HepG2 (cell line): Measurements from ENCODE around the gene BCL2L1. TPM values are rescaled to one million over a fixed set of nuclear protein-coding genes. Genes with fewer than 3 reads are reported as not detected.

Experiments
- AFF4 ChIP-seq: sonication (generic); formaldehyde crosslinking; IDR thresholded peaks from 2 replicates; pipeline ENCODE4 v1.4.0; 2020; ENCODE audit warnings: missing genetic modification reagents
- ARID5B ChIP-seq: IDR thresholded peaks from 2 replicates; pipeline ENCODE4 v1.4.0; 2020; ENCODE audit warnings: mild to moderate bottlenecking, missing genetic modification reagents
- ATF2 ChIP-seq: sonication (generic); formaldehyde crosslinking; IDR thresholded peaks from 2 replicates; pipeline ENCODE4 v1.4.0; 2020; ENCODE audit warnings: missing genetic modification reagents
- DNMT3B ChIP-seq: conservative IDR thresholded peaks from 2 replicates; pipeline ENCODE4 v1.6.1; 2016; ENCODE audit warnings: missing biosample characterization, control low read depth
- RBFOX2 ChIP-seq: fragments of 200-400 bp; formaldehyde crosslinking; IDR thresholded peaks from 2 replicates; pipeline ENCODE4 v1.6.1; 2017; ENCODE audit warnings: low read depth, mild to moderate bottlenecking, low read length
- SNAI1 ChIP-seq: sonication (generic); formaldehyde crosslinking; IDR thresholded peaks from 2 replicates; pipeline ENCODE4 v1.5.0; 2020; ENCODE audit warnings: mild to moderate bottlenecking, missing genetic modification reagents, borderline replicate concordance
- SP4 ChIP-seq: sonication (generic); formaldehyde crosslinking; IDR thresholded peaks from 2 replicates; pipeline ENCODE4 v1.8.1; 2023; ENCODE audit warnings: mild to moderate bottlenecking, missing genetic modification reagents
- TCF7L2 ChIP-seq: IDR thresholded peaks from 2 replicates; pipeline ENCODE4 v1.6.1; 2011; ENCODE audit warnings: mild to moderate bottlenecking, low read depth, low read length, moderate library complexity
- ZBTB43 ChIP-seq: sonication (generic); formaldehyde crosslinking; conservative IDR thresholded peaks from 2 replicates; pipeline ENCODE4 v1.4.0; 2020; ENCODE audit warnings: missing genetic modification reagents
- ZC3H4 ChIP-seq: sonication (generic); formaldehyde crosslinking; IDR thresholded peaks from 2 replicates; pipeline ENCODE4 v1.4.0; 2020; ENCODE audit warnings: missing genetic modification reagents, borderline replicate concordance
- ZFYVE20 ChIP-seq: sonication (generic); formaldehyde crosslinking; IDR thresholded peaks from 2 replicates; pipeline ENCODE4 v1.8.0; 2023; ENCODE audit warnings: low read depth, mild to moderate bottlenecking, moderate library complexity, missing genetic modification reagents, borderline replicate concordance
- ZNF383 ChIP-seq: sonication (generic); formaldehyde crosslinking; IDR thresholded peaks from 2 replicates; pipeline ENCODE4 v1.4.0; 2020; ENCODE audit warnings: missing genetic modification reagents, mild to moderate bottlenecking, borderline replicate concordance
- ZNF501 ChIP-seq: sonication (generic); formaldehyde crosslinking; IDR thresholded peaks from 2 replicates; pipeline ENCODE4 v1.5.1; 2020; ENCODE audit warnings: mild to moderate bottlenecking, moderate library complexity, missing genetic modification reagents
- polyA plus RNA-seq, 8 experiments: library from polyadenylated mRNA; depleted of rRNA in 3 of 8; stranded (reverse) in 7 of 8; unstranded in 1 of 8; fragments of >200 nt; fragmentation: Illumina TruSeq in 4 of 8; extraction: Trizol in 4 of 8; gene quantifications; 2 replicates each; pipeline versions ENCODE4 v1.2.1 to v1.2.3, GENCODE V29; 2011 to 2016; ENCODE audit warnings: low read depth in 4 of 8, missing spikeins in 1 of 8, mixed read lengths in 1 of 8; ENCODE audit not compliant: insufficient read depth in 1 of 8
- total RNA-seq, 5 experiments: library from RNA; depleted of rRNA; stranded (reverse); fragments of >200 nt; fragmentation: Illumina TruSeq; extraction: Trizol; gene quantifications; 2 replicates each; pipeline ENCODE4 v1.2.3, GENCODE V29; 2016; ENCODE audit warnings: low read depth in 1 of 5

BCL2L1 gene
- total and polyA plus RNA-seq, 2 of the 13 experiments (the other 11 are each of a cell fraction or from before 2014, with no cell fraction given): 164 to 258 TPM

- peak; percentile 3; the same call in 1 of the 2 replicates for TF ChIP-seq AFF4 (CRISPR knock-in tag)
- TF ChIP-seq ZBTB43 (CRISPR knock-in tag): 0 out of 2 replicates have a peak, but pooled peaks have one; percentile 39
- peak; percentile 36; the same call in 1 of the 2 replicates for TF ChIP-seq ATF2 (CRISPR knock-in tag)
- peak; percentile 60 for TF ChIP-seq SP4 (CRISPR knock-in tag)
- peak; percentile 80; the same call in 1 of the 2 replicates for TF ChIP-seq ZC3H4 (CRISPR knock-in tag)
- peak; percentile 6 for TF ChIP-seq ARID5B (CRISPR knock-in tag)
- 0 out of 2 replicates have a peak, but pooled peaks have one; percentile 10 for TF ChIP-seq DNMT3B
- TF ChIP-seq RBFOX2: peak; percentile 82
- no peak for TF ChIP-seq SNAI1 (CRISPR knock-in tag)
- no peak for TF ChIP-seq TCF7L2
- 0 out of 2 replicates have a peak, but pooled peaks have one; percentile 3 for TF ChIP-seq ZNF383
- 0 out of 2 replicates have a peak, but pooled peaks have one; percentile 12 for TF ChIP-seq ZNF501 (CRISPR knock-in tag)
- no peak for TF ChIP-seq ZFYVE20 (CRISPR knock-in tag)
Measured at GRCh38 chr20:31713312-31714273, 9.1 kb downstream of the BCL2L1 start (continued).
